Tibial nerve (tissue), 4 donors: ENCODE measurements around the gene MRPS5.

Experiments
- CTCF ChIP-seq, 5 experiments: fragments of 200-600 bp in 3 of 5; fragments of 450-650 bp in 2 of 5; sonication (generic) in 3 of 5; IDR thresholded peaks; one replicate each; pipeline ENCODE4 v1.5.1; 2016 to 2019; ENCODE audit warnings: antibody characterized with exemption in 5 of 5, mild to moderate bottlenecking in 3 of 5, moderate library complexity in 2 of 5
- EP300 ChIP-seq, 2 donors: sonication (generic); formaldehyde crosslinking; IDR thresholded peaks; one replicate each; pipeline ENCODE4 v1.6.1; 2017; ENCODE audit warnings: antibody characterized with exemption in 2 of 2, mild to moderate bottlenecking in 1 of 2

DNA sequence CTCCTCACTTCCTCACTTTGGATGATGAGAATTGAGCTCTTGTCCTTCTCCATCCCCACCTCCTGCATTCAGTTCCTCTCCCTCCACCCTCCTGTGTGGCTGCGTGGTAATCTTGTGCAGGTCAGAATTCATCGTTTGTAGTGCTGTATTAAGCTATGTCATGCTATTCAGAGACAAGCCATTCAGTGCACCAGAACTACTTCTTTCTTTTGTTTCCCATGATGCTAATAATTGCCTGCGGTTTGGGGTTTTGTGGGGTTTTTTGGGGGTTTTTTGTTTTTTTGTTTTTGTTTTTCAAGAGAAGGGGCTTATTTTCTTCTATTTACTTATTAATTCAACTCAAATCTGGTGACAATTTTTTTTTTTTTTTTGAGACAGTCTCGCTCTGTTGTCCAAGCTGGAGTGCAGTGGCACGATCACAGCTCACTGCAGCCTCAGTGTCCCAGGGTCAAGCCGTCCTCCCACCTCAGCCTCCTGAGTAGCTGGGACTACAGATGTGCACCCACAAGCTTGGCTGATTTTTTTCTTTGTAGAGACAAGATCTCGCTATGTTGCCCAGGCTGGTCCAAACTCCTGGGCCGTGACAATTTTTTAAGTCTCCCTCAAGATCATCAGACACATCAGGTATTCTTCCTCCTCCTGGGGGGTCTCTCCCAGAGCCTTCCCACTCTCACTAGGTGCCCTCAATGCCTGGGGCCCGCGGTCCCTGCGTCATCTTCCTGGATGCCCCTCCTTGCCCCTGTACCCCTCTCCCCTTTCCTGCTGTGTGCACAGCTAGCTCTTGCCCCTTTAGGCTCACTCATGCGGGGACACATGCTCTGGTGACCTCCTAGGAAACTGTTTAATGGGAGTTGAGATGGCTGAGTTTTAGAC lies 58.3 kb downstream of the MRPS5 start:
- TF ChIP-seq CTCF (IDR thresholded peaks at IDR 0.05) (no peak), EP300 (IDR thresholded peaks at IDR 0.05) (no peak)
